PC-3 (cell line): ENCODE results near the gene MAGI2. TPM values are rescaled to one million over a fixed set of nuclear protein-coding genes. Genes with fewer than 3 reads are reported as not detected.

ENCODE experiments used
- ATAC-seq: fragments of 200-7000 bp; cut with Tn5 transposase; 2 replicates; pipeline ENCODE4 v1.9.1; 2020; ENCODE audit warnings: mild to moderate bottlenecking, moderate library complexity
- BruUV-seq: library from RNA; stranded (reverse); fragments of 400-500 nt; replicated peaks from 2 replicates; lab custom pipeline; 2021; lab: Mats Ljungman, UMichigan
- CTCF ChIA-PET: fragments of 300-600 bp; sonication (Branson Sonifier 250); formaldehyde crosslinking; loops from one replicate; lab custom pipeline; 2022; ENCODE audit warnings: antibody characterized with exemption; lab: Charles Lee
- POLR2A ChIA-PET: fragments of 300-600 bp; sonication (Branson Sonifier 250); formaldehyde crosslinking; loops from one replicate; lab custom pipeline; 2022; ENCODE audit warnings: antibody characterized with exemption; ENCODE audit not compliant: unreplicated experiment; lab: Charles Lee
- DNase-seq: peaks from one replicate; pipeline ENCODE4 v3.0.0-alpha.2; 2015
- H2AFZ ChIP-seq: fragments of 300-600 bp; sonication (generic); 2 replicates; pipeline ENCODE4 v1.6.0; 2016; ENCODE audit warnings: antibody characterized with exemption, low read length
- H3F3A ChIP-seq: fragments of 300-600 bp; sonication (generic); one replicate; pipeline ENCODE4 v1.6.0; 2017; ENCODE audit warnings: antibody characterized with exemption, low read length, control low read depth, mild to moderate bottlenecking; ENCODE audit not compliant: unreplicated experiment
- H3K27ac ChIP-seq: fragments of 300-600 bp; sonication (generic); 2 replicates; pipeline ENCODE4 v1.5.1; 2016; ENCODE audit warnings: mild to moderate bottlenecking, low read length
- H3K27me3 ChIP-seq: fragments of 300-600 bp; sonication (generic); 2 replicates; pipeline ENCODE4 v1.6.1; 2016; ENCODE audit warnings: low read length, mixed read lengths
- H3K36me3 ChIP-seq: fragments of 300-600 bp; sonication (generic); 2 replicates; pipeline ENCODE4 v1.6.1; 2016; ENCODE audit warnings: low read depth, mixed run types, low read length, mixed read lengths
- H3K4me1 ChIP-seq: fragments of 300-600 bp; sonication (generic); 2 replicates; pipeline ENCODE4 v1.5.1; 2016; ENCODE audit warnings: low read length; ENCODE audit not compliant: insufficient read depth
- H3K4me2 ChIP-seq: fragments of 300-600 bp; sonication (generic); 2 replicates; pipeline ENCODE4 v1.6.0; 2016; ENCODE audit warnings: low read length
- H3K4me3 ChIP-seq: fragments of 300-600 bp; sonication (generic); 2 replicates; pipeline ENCODE4 v1.5.1; 2016; ENCODE audit warnings: mild to moderate bottlenecking, low read length, mixed read lengths
- H3K79me2 ChIP-seq: fragments of 300-600 bp; sonication (generic); 2 replicates; pipeline ENCODE4 v1.6.1; 2017; ENCODE audit warnings: low read length, mixed read lengths
- H3K9ac ChIP-seq: fragments of 300-600 bp; sonication (generic); 2 replicates; pipeline ENCODE4 v1.6.0; 2016; ENCODE audit warnings: mild to moderate bottlenecking, low read length
- H3K9me2 ChIP-seq: fragments of 300-600 bp; sonication (generic); replicated peaks from 2 replicates; pipeline ENCODE4 v1.6.1; 2016; ENCODE audit warnings: mixed run types, low read length, mixed read lengths
- H3K9me3 ChIP-seq: fragments of 300-600 bp; sonication (generic); 2 replicates; pipeline ENCODE4 v1.6.1; 2016; ENCODE audit warnings: low read length, mixed read lengths
- H4K20me1 ChIP-seq: fragments of 300-600 bp; sonication (generic); 2 replicates; pipeline ENCODE4 v1.6.1; 2016; ENCODE audit warnings: low read length, mixed read lengths
- EZH2 ChIP-seq: fragments of 300-600 bp; sonication (generic); IDR thresholded peaks from one replicate; pipeline ENCODE4 v1.6.1; 2017; ENCODE audit warnings: antibody characterized with exemption, mild to moderate bottlenecking, low read length; ENCODE audit not compliant: unreplicated experiment
- EZH2phosphoT487 ChIP-seq: fragments of 300-600 bp; sonication (generic); IDR thresholded peaks from 2 replicates; pipeline ENCODE4 v1.6.1; 2018; ENCODE audit warnings: mild to moderate bottlenecking, antibody characterized with exemption, low read length, borderline replicate concordance
- intact Hi-C: fragments of 100-400 bp; cut with micrococcal nuclease; formaldehyde crosslinking; loops from 2 replicates; pipeline ENCODE4 v1.9.0; 2023
- total RNA-seq: library from RNA; depleted of rRNA; stranded (reverse); fragments of >200 nt; gene quantifications from 2 replicates; pipeline ENCODE4 v1.2.3, GENCODE V29; 2014
- TF ChIP-seq, protein P1 (sequence below): fragments of 300-600 bp; sonication (generic); conservative IDR thresholded peaks from 2 replicates; pipeline ENCODE4 v1.5.1; 2017; ENCODE audit warnings: antibody characterized with exemption, low read depth, mild to moderate bottlenecking, low read length

MAGI2 gene
- total RNA-seq, 1 experiment from 2014 or later, result not detected

DNA sequence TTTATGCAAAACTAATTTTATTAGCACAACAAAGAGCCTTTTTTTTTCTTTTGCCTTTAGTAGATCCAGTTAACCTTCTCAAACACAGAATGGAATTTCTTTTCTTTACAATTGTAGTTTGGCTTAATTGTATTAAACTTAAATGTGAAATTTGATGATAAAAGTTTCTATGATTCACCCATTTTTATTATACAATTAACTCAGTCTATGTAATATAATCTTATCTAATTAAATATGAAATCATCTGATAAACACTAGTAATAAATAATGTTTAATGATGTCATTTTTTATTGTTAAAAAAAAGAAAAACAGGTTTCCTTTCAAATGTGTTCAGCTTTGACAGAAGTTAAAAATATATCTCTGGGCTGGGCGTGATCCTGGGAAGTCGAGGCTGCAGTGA is 1095.8 kb downstream of the MAGI2 start:
- no peaks in the 10 kb centered on the region for H3K9me2 ChIP-seq
- peaks cover 26% of the 10 kb centered on the region for H3K27me3 ChIP-seq
- H3K79me2 ChIP-seq, result no peaks in the 10 kb centered on the region
- ATAC-seq, result no peak
- ChIA-PET POLR2A (no interaction called here), CTCF (no interaction called here)
- H3K9ac ChIP-seq, result no peak overlapping the region
- no peak for DNase-seq
- no peaks in the 10 kb centered on the region for H4K20me1 ChIP-seq
- no peak for TF ChIP-seq EZH2
- TF ChIP-seq EZH2phosphoT487, result no peak
- TF ChIP-seq, protein P1, sequence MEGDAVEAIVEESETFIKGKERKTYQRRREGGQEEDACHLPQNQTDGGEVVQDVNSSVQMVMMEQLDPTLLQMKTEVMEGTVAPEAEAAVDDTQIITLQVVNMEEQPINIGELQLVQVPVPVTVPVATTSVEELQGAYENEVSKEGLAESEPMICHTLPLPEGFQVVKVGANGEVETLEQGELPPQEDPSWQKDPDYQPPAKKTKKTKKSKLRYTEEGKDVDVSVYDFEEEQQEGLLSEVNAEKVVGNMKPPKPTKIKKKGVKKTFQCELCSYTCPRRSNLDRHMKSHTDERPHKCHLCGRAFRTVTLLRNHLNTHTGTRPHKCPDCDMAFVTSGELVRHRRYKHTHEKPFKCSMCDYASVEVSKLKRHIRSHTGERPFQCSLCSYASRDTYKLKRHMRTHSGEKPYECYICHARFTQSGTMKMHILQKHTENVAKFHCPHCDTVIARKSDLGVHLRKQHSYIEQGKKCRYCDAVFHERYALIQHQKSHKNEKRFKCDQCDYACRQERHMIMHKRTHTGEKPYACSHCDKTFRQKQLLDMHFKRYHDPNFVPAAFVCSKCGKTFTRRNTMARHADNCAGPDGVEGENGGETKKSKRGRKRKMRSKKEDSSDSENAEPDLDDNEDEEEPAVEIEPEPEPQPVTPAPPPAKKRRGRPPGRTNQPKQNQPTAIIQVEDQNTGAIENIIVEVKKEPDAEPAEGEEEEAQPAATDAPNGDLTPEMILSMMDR, result no peak
- H3F3A ChIP-seq, result no peaks in the 10 kb centered on the region
- no peak overlapping the region for H3K4me3 ChIP-seq
- BruUV-seq, result no TSS peak
- H3K4me2 ChIP-seq, result no peak overlapping the region
- H3K4me1 ChIP-seq, result no peaks in the 10 kb centered on the region
- H3K27ac ChIP-seq, result no peak overlapping the region
- no peak overlapping the region for H2AFZ ChIP-seq
- intact Hi-C loops, result no loop called here
- no peaks in the 10 kb centered on the region for H3K36me3 ChIP-seq
- no peaks in the 10 kb centered on the region for H3K9me3 ChIP-seq

GRCh38 chr7:78355834-78356233 is 1097.6 kb downstream of the MAGI2 start:
- intact Hi-C loops, result no loop called here
- Histone ChIP-seq H3K9ac (no peak overlapping the region), H3K4me3 (no peak overlapping the region), H3K9me2 (no peaks in the 10 kb centered on the region), H3K36me3 (no peaks in the 10 kb centered on the region), H3F3A (no peaks in the 10 kb centered on the region), H3K79me2 (no peaks in the 10 kb centered on the region), H4K20me1 (no peaks in the 10 kb centered on the region), H3K27me3 (peaks cover 18% of the 10 kb centered on the region; the same call in 1 of the 2 replicates), H3K9me3 (no peaks in the 10 kb centered on the region), H3K4me1 (no peaks in the 10 kb centered on the region), H3K4me2 (no peak overlapping the region), H3K27ac (no peak overlapping the region), H2AFZ (no peak overlapping the region)
- CTCF ChIA-PET, result no interaction called here
- DNase-seq (no peak), ATAC-seq (no peak)
- TF ChIP-seq EZH2phosphoT487 (no peak), EZH2 (no peak)
- TF ChIP-seq, protein P1, result no peak
- BruUV-seq, result no TSS peak
- POLR2A ChIA-PET, result no interaction called here

GRCh38 chr7:78350926-78351325 is 1102.5 kb downstream of the MAGI2 start:
- no peak for TF ChIP-seq EZH2
- no peak for TF ChIP-seq EZH2phosphoT487
- TF ChIP-seq, protein P1, result no peak
- Histone ChIP-seq H3K4me3 (no peak overlapping the region), H3K27me3 (peaks cover 16% of the 10 kb centered on the region), H4K20me1 (no peaks in the 10 kb centered on the region), H2AFZ (no peak overlapping the region), H3K9me3 (no peaks in the 10 kb centered on the region), H3K27ac (no peak overlapping the region), H3F3A (no peaks in the 10 kb centered on the region), H3K9me2 (no peaks in the 10 kb centered on the region), H3K4me1 (no peaks in the 10 kb centered on the region), H3K79me2 (no peaks in the 10 kb centered on the region), H3K4me2 (no peak overlapping the region), H3K36me3 (no peaks in the 10 kb centered on the region), H3K9ac (no peak overlapping the region)
- DNase-seq, result no peak
- no TSS peak for BruUV-seq
- CTCF ChIA-PET, result no interaction called here
- intact Hi-C loops, result no loop called here
- POLR2A ChIA-PET, result no interaction called here
- ATAC-seq, result no peak
